Esophagus muscularis mucosa (tissue), 4 donors: Measurements from ENCODE around the gene LENEP. TPM values are rescaled to one million over a fixed set of nuclear protein-coding genes. Genes with fewer than 3 reads are reported as not detected.

Experiments
- DNase-seq: peaks from one replicate; pipeline ENCODE4 v3.0.0-alpha.2; 2017; ENCODE audit errors: extremely low spot score
- H3K27ac ChIP-seq, 4 donors: fragments of 200-600 bp; sonication (generic); replicated peaks in 1 of 4; 1 replicate in 3 of 4; 2 replicates in 1 of 4; pipeline ENCODE4 v1.5.1; 2016 to 2019; ENCODE audit warnings: mild to moderate bottlenecking in 1 of 4
- H3K27me3 ChIP-seq, 4 donors: fragments of 200-600 bp; sonication (generic); one replicate each; pipeline versions ENCODE4 v1.5.1 to v1.6.0; 2016 to 2019
- H3K36me3 ChIP-seq, 4 donors: fragments of 200-600 bp; sonication (generic); one replicate each; pipeline ENCODE4 v1.5.1; 2016 to 2019
- H3K4me1 ChIP-seq, 4 donors: fragments of 200-600 bp; sonication (generic); one replicate each; pipeline ENCODE4 v1.5.1; 2016 to 2019
- H3K4me3 ChIP-seq, 4 donors: fragments of 200-600 bp; sonication (generic); 1 replicate in 2 of 4; 2 replicates in 2 of 4; pipeline ENCODE4 v1.5.1; 2016 to 2019; ENCODE audit warnings: mild to moderate bottlenecking in 4 of 4, moderate library complexity in 1 of 4
- H3K9me3 ChIP-seq, 4 donors: fragments of 200-600 bp; sonication (generic); 1 replicate in 3 of 4; 2 replicates in 1 of 4; pipeline ENCODE4 v1.5.1; 2016 to 2019
- EP300 ChIP-seq: sonication (generic); formaldehyde crosslinking; IDR thresholded peaks from one replicate; pipeline ENCODE4 v1.6.1; 2017; ENCODE audit warnings: antibody characterized with exemption
- POLR2A ChIP-seq: fragments of 450-650 bp; IDR thresholded peaks from one replicate; pipeline ENCODE4 v1.6.1; 2017; ENCODE audit warnings: antibody characterized with exemption, moderate library complexity, mild to moderate bottlenecking, low read depth
- POLR2AphosphoS5 ChIP-seq, 2 donors: sonication (generic); formaldehyde crosslinking; IDR thresholded peaks; one replicate each; pipeline ENCODE4 v1.6.1; 2017; ENCODE audit warnings: antibody characterized with exemption in 2 of 2
- WGBS: methylation state at CpG from one replicate; pipeline ENCODE4 v1.1.5; 2018; 5-methylcytosine and 5-hydroxymethylcytosine counted together
- intact Hi-C: fragments of 100-400 bp; cut with DNase I; formaldehyde crosslinking; loops from one replicate; pipeline ENCODE4 v1.15.1; 2023
- total RNA-seq, 4 donors: library from RNA; depleted of rRNA; stranded (reverse); fragments of >200 nt; gene quantifications; one replicate each; pipeline versions ENCODE4 v1.1.0 to v1.2.1, GENCODE V29; 2016
- TF ChIP-seq, protein P1 (sequence below), 3 experiments: fragments of 200-600 bp in 2 of 3; fragments of 450-650 bp in 1 of 3; sonication (generic) in 2 of 3; IDR thresholded peaks; one replicate each; pipeline ENCODE4 v1.5.1; 2017 to 2019; ENCODE audit warnings: antibody characterized with exemption in 3 of 3, mild to moderate bottlenecking in 2 of 3, moderate library complexity in 1 of 3

LENEP gene
- total RNA-seq, 4 donors from 2014 or later, result not detected

DNA sequence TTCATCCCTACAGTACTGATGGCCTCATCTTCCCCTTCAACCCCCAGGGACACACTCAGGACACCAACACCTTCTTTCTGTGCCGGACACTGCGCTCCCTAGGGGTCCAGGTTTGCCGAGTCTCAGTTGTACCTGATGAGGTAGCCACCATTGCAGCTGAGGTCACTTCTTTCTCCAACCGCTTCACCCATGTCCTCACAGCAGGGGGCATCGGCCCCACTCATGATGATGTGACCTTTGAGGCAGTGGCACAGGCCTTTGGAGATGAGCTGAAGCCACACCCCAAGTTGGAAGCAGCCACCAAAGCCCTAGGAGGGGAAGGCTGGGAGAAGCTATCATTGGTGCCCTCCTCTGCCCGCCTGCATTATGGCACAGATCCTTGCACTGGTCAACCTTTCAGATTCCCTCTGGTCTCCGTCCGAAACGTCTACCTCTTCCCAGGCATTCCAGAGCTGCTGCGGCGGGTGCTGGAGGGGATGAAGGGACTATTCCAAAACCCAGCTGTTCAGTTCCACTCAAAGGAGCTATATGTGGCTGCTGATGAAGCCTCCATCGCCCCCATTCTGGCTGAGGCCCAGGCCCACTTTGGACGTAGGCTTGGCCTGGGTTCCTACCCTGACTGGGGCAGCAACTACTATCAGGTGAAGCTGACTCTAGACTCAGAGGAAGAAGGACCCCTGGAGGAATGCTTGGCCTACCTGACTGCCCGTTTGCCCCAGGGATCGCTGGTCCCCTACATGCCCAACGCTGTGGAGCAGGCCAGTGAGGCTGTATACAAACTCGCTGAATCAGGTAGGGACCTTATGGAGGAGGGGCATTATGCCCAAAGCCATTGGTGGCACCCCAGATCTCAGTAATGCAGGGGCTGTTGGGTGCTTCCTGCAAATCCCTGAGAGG lies 5.1 kb upstream of the LENEP start:
- no peak overlapping the region for H3K27ac ChIP-seq
- no peaks in the 10 kb centered on the region for H3K27me3 ChIP-seq
- no peaks in the 10 kb centered on the region for H3K9me3 ChIP-seq
- no peak overlapping the region for H3K4me3 ChIP-seq
- DNase-seq, result no peak
- peaks cover 11 to 32% (median 21%) of the 10 kb centered on the region in 4 donors for H3K4me1 ChIP-seq
- intact Hi-C loops, result no loop called here
- H3K36me3 ChIP-seq, result peaks cover 7 to 66% (median 60%) of the 10 kb centered on the region in 4 donors
- 89% methylated on average over 11 of the region's 17 CpGs for WGBS
- no peak for TF ChIP-seq POLR2A
- TF ChIP-seq EP300, result no peak
- TF ChIP-seq, protein P1, sequence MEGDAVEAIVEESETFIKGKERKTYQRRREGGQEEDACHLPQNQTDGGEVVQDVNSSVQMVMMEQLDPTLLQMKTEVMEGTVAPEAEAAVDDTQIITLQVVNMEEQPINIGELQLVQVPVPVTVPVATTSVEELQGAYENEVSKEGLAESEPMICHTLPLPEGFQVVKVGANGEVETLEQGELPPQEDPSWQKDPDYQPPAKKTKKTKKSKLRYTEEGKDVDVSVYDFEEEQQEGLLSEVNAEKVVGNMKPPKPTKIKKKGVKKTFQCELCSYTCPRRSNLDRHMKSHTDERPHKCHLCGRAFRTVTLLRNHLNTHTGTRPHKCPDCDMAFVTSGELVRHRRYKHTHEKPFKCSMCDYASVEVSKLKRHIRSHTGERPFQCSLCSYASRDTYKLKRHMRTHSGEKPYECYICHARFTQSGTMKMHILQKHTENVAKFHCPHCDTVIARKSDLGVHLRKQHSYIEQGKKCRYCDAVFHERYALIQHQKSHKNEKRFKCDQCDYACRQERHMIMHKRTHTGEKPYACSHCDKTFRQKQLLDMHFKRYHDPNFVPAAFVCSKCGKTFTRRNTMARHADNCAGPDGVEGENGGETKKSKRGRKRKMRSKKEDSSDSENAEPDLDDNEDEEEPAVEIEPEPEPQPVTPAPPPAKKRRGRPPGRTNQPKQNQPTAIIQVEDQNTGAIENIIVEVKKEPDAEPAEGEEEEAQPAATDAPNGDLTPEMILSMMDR (IDR thresholded peaks at IDR 0.05), result no peak
- TF ChIP-seq POLR2AphosphoS5 (IDR thresholded peaks at IDR 0.05), result no peak

DNA sequence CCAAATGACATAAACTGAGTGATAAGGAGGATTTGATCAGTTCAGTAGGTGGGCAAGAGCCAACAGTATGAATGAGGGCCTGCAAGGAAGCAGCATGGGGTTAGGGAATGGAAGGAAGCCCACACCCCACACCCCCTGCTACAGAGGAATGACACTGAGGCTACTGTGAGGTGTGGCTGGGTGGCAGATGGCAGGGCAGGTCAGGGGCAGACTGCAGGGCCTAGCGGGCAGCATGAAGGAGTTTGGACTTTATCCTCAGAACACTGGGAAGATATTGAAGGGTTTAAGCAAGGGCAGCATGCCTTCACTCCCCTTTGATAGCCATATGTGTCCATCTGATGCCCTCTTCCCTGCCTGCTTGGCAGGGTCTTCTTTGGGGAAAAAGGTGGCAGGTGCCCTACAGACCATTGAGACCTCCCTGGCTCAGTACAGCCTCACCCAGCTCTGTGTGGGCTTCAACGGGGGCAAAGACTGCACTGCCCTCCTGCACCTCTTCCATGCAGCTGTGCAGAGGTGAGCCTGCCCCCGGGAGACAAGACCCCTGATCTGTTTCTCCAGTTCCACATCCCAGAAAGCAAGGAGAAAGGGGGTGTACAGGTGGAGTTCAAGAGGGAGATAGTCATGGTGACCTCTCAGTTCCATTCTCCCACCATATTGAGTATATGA lies 4.1 kb upstream of the LENEP start:
- Histone ChIP-seq H3K27me3 (no peaks in the 10 kb centered on the region), H3K4me1 (peaks cover 3 to 23% (median 12%) of the 10 kb centered on the region in 4 donors), H3K9me3 (no peaks in the 10 kb centered on the region), H3K4me3 (no peak overlapping the region), H3K27ac (no peak overlapping the region), H3K36me3 (peaks cover 7 to 66% (median 60%) of the 10 kb centered on the region in 4 donors)
- 83% methylated on average over 3 of the region's 3 CpGs for WGBS
- no peak for DNase-seq
- TF ChIP-seq POLR2A, result no peak
- TF ChIP-seq EP300, result no peak
- no peak for TF ChIP-seq POLR2AphosphoS5 (IDR thresholded peaks at IDR 0.05)
- TF ChIP-seq, protein P1 (IDR thresholded peaks at IDR 0.05), result no peak
- intact Hi-C loops, result no loop called here

DNA sequence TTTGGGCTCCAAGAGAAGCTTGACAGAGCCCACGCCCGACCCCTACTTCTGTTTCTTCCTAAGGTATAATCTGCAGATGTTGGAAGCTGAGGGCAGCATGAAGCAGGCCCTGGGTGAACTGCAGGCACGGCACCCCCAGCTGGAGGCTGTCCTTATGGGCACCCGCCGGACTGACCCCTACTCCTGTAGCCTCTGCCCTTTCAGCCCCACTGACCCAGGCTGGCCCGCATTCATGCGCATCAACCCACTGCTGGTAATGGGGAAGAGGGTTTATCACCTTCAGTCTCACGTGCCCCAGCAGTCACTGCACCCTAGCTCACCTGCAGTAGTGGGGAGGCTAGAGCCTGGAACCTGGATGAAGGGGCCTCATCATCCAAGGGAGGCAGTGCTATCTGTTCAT lies 3.1 kb upstream of the LENEP start:
- intact Hi-C loops, result no loop called here
- H3K9me3 ChIP-seq, result no peaks in the 10 kb centered on the region
- no peaks in the 10 kb centered on the region for H3K27me3 ChIP-seq
- no peak overlapping the region for H3K4me3 ChIP-seq
- peaks cover 0 to 18% (median 10%) of the 10 kb centered on the region in 4 donors for H3K4me1 ChIP-seq
- no peak for TF ChIP-seq POLR2AphosphoS5 (IDR thresholded peaks at IDR 0.05)
- TF ChIP-seq, protein P1 (IDR thresholded peaks at IDR 0.05), result no peak
- TF ChIP-seq POLR2A, result no peak
- no peak for TF ChIP-seq EP300
- 90% methylated on average over 8 of the region's 8 CpGs for WGBS
- no peak for DNase-seq
- no peak overlapping the region for H3K27ac ChIP-seq
- H3K36me3 ChIP-seq, result peaks cover 7 to 66% (median 60%) of the 10 kb centered on the region in 4 donors

DNA sequence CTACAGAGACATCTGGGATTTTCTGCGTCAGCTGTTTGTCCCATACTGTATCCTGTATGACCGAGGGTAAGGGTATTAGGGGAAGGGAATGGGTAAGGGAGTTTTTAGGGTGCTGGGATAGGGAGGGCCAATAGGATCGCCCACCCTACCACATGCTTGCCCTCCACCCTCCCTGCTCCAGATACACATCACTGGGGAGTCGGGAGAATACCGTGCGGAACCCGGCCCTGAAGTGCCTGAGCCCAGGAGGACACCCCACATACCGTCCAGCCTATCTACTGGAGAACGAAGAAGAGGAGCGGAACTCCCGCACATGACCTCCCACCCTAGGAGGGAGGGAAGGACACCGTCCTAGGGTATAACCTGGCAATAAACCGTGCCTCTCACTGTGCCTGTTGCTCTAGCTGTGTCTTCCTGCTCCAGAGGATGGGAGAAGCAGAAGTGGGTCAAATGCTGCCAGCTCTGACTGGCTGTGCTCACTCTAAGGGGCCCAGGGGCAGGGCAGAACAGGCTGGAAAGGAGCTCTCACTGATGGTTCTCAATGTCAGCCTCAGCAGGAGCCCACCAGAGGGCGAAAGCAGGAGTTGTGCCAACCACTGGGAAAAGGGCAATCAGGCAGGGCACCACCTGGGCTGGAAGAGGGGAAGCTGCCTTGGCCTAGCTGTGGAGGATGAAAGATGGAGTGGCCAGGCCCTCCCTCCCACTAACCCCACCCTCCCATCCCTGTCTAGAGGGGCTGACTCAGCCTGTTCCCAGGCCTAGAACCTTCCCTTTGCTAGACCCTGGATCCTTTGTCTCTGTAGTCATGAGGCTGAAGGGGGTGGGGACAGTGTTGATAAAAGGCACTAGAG lies 440 bp upstream of the LENEP start:
- peaks cover 7 to 52% (median 48%) of the 10 kb centered on the region in 4 donors for H3K36me3 ChIP-seq
- WGBS, result 85% methylated on average over 12 of the region's 14 CpGs
- no peak overlapping the region for H3K4me3 ChIP-seq
- no peaks in the 10 kb centered on the region for H3K27me3 ChIP-seq
- intact Hi-C loops, result no loop called here
- H3K27ac ChIP-seq, result no peak overlapping the region
- no peak for DNase-seq
- peaks cover 0 to 22% (median 14%) of the 10 kb centered on the region in 4 donors for H3K4me1 ChIP-seq
- no peaks in the 10 kb centered on the region for H3K9me3 ChIP-seq
- no peak for TF ChIP-seq POLR2AphosphoS5 (IDR thresholded peaks at IDR 0.05)
- TF ChIP-seq, protein P1 (IDR thresholded peaks at IDR 0.05), result no peak
- TF ChIP-seq POLR2A, result no peak
- TF ChIP-seq EP300, result no peak
